ENCODE results near the gene C1QTNF4.

Gene C1QTNF4

DNA sequence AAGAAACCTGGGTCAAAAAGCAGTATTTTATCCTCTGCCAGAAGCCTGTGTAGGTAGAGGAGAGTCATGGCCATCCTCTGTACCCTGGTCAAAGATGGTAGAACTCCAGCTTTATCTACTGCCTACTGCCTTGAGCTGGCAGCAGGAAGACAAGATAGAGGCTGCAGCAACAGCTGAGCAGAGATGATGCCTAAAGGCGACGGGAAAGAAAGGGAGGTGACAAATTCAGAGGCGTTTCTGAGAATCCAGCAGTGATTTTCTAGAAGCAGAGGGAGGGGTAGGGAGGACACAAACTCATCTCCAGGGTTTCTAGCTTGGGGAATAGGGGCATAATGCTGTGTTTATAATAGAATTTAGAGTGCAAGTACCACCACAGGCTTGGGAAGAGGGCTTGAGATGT, 15.5 kb upstream of the C1QTNF4 start:
- CTCF ChIA-PET: no interaction called here
- H3K27ac ChIP-seq: no peak overlapping the region
- TF ChIP-seq, protein P1, sequence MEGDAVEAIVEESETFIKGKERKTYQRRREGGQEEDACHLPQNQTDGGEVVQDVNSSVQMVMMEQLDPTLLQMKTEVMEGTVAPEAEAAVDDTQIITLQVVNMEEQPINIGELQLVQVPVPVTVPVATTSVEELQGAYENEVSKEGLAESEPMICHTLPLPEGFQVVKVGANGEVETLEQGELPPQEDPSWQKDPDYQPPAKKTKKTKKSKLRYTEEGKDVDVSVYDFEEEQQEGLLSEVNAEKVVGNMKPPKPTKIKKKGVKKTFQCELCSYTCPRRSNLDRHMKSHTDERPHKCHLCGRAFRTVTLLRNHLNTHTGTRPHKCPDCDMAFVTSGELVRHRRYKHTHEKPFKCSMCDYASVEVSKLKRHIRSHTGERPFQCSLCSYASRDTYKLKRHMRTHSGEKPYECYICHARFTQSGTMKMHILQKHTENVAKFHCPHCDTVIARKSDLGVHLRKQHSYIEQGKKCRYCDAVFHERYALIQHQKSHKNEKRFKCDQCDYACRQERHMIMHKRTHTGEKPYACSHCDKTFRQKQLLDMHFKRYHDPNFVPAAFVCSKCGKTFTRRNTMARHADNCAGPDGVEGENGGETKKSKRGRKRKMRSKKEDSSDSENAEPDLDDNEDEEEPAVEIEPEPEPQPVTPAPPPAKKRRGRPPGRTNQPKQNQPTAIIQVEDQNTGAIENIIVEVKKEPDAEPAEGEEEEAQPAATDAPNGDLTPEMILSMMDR (conservative IDR thresholded peaks at IDR 0.05; ENCODE audit: low read depth): no peak
- POLR2A ChIA-PET (ENCODE audit: low non-redundant PET): no interaction called here
- no peak for DNase-seq (ENCODE audit: low spot score)

DNA sequence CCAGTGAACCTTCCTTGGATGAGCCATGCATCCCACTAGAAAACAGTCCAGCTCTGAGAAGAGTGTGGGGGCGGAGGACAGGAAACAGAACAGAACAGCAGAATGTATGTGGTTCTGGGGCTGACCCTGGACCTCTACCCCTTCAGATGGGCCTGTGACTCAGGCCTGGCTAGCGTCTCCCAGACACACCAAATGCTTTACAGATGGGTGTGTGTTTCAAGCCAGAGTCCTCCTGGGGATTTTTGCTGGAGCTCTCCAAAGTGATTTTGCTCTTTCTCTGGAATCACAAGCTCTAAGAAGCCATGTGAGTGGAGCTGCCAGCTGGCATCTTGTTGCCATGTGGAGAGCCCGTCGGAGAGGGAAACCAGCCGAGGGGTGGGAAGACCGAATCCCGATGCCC, 13.2 kb upstream of the C1QTNF4 start:
- ChIA-PET POLR2A (ENCODE audit: low non-redundant PET) (no interaction called here), CTCF (no interaction called here)
- DNase-seq (ENCODE audit: low spot score): no peak
- no peak overlapping the region for H3K27ac ChIP-seq
- TF ChIP-seq, protein P1 (conservative IDR thresholded peaks at IDR 0.05; ENCODE audit: low read depth): no peak

DNA sequence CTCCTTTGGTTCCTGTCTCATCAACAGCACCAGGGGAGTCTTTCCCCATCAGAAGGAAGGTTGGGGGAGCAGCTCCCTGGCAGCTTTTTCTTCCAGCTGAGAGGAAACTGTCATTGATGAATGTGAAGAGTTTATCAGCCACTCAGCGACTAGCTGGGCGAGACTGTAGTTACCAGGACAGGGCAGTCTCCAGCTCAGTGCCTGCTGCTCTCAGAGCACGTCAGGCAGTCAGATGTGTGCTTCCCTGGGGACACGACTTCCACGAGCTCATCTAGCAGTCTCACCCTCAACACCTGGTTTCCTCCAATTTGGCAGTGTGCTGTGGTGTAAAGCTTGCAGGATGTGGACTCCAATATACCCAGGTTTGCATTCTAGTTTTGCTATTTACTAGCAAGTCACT, 12.5 kb upstream of the C1QTNF4 start:
- no peak for DNase-seq (ENCODE audit: low spot score)
- TF ChIP-seq, protein P1 (conservative IDR thresholded peaks at IDR 0.05; ENCODE audit: low read depth): no peak
- H3K27ac ChIP-seq: no peak overlapping the region
- POLR2A ChIA-PET (ENCODE audit: low non-redundant PET): no interaction called here
- CTCF ChIA-PET: no interaction called here

DNA sequence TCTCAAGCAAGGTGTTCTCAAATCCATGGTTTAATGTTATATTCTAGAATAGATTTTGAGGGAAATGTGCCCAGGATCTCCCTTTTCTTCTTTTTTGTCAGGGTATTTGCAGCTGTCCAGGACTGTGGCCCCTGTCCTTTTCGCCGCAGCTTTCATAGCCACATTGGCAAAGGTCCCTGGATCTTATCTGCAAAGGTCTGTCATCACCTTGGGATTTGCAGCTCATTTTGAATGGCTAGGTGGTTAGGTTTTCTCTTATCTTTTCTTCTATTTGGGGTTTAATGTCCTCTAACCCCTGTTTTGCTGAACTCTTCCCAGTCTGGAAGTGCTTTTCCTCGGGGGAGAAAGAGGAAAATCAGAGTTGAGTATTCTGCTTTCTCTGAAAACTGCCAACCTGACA, 11.7 kb upstream of the C1QTNF4 start:
- H3K27ac ChIP-seq: no peak overlapping the region
- ChIA-PET CTCF (no interaction called here), POLR2A (ENCODE audit: low non-redundant PET) (no interaction called here)
- no peak for DNase-seq (ENCODE audit: low spot score)
- TF ChIP-seq, protein P1 (conservative IDR thresholded peaks at IDR 0.05; ENCODE audit: low read depth): no peak

DNA sequence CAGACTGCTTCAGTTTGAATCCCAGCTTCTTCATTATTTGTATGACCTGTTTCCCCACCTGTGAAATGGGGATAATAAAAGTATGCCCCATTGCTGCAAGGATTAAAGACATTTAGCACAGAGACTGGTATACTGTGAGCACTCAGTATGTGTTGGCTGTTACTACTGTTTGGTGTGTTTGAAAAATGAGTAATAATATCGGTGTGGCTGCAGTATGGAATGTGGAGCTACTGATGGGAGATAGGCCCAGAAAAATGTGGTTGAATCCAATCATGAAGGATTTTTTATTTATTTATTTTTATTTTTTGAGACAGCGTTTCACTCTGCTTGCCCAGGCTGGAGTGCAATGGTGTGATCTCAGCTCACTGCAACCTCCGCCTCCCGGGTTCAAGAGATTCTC, 9.1 kb upstream of the C1QTNF4 start:
- DNase-seq (ENCODE audit: low spot score): no peak
- ChIA-PET POLR2A (ENCODE audit: low non-redundant PET) (no interaction called here), CTCF (no interaction called here)
- TF ChIP-seq, protein P1 (conservative IDR thresholded peaks at IDR 0.05; ENCODE audit: low read depth): no peak
- H3K27ac ChIP-seq: no peak overlapping the region

GRCh38 chr11:47599902-47600301, 5.7 kb upstream of the C1QTNF4 start:
- TF ChIP-seq, protein P1 (conservative IDR thresholded peaks at IDR 0.05; ENCODE audit: low read depth): no peak
- no peak for DNase-seq (ENCODE audit: low spot score)
- POLR2A ChIA-PET (ENCODE audit: low non-redundant PET): no interaction called here
- CTCF ChIA-PET: interaction anchor here (0.6 kb wide), 1 partner anchor 226 kb away, joined by 4 read pairs; no protein-coding TSS in a partner anchor
- no peak overlapping the region for H3K27ac ChIP-seq

- H3K27ac ChIP-seq: no peak overlapping the region
- TF ChIP-seq, protein P1 (conservative IDR thresholded peaks at IDR 0.05; ENCODE audit: low read depth): no peak
- no peak for DNase-seq (ENCODE audit: low spot score)
- POLR2A ChIA-PET (ENCODE audit: low non-redundant PET): no interaction called here
- CTCF ChIA-PET: interaction anchor here (0.7 kb wide), 1 partner anchor 510 kb away, joined by 4 read pairs; no protein-coding TSS in a partner anchor
Measured at GRCh38 chr11:47595967-47596366, 1.8 kb upstream of the C1QTNF4 start.

Measured in RWPE1 (cell line).